ENCODE data around the gene CADPS2. TPM values are rescaled to one million over a fixed set of nuclear protein-coding genes. Genes with fewer than 3 reads are reported as not detected.

Gene CADPS2
- polyA plus RNA-seq, 1 donor (not counting 4 experiments of a cell fraction or from before 2014, with no cell fraction given) = 0.35 TPM

DNA sequence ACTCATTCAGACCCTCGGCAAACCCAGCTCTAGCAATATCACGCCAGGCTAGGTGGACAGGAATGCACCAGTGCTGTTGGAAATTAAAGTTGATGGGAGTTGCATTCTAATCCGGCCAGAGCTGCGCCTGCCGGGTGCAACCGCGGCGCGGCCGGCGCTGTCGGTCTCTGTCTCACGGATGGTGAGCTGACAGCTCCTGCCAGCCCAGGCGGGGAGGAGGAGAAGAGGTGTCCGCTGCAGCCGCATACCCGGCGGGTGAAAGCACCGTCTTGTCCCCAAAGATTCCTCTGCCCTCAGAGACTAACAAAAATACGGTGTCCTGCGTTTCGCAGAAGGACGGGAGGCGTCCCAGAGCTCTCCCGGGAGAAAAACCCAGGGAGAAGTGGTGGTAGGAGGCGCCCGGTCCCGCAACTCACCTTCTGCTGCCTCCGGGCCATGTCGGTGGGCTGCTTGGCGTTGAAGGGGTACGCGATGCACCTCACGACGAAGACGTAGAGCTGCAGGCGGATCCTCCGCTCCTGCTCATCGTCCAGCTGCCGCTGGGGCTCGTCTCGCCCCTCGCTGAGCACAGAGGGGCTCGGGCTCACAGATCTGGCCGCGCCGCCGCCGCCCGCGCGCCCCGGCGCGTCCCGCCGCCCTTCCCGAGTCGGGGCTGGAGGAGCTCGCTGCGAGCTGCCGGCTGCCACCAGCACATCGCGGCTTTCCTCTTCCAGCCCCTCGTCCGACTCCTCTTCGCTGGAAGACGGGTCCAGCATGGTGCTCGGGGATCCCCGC, 490 bp downstream of the CADPS2 start:
- DNase-seq (ENCODE audit: low read depth, low spot score) = no peak
- H3K4me1 ChIP-seq (ENCODE audit: control insufficient read depth, extremely low read depth, insufficient read depth, low read length) = peaks cover 10% of the 10 kb centered on the region

DNA sequence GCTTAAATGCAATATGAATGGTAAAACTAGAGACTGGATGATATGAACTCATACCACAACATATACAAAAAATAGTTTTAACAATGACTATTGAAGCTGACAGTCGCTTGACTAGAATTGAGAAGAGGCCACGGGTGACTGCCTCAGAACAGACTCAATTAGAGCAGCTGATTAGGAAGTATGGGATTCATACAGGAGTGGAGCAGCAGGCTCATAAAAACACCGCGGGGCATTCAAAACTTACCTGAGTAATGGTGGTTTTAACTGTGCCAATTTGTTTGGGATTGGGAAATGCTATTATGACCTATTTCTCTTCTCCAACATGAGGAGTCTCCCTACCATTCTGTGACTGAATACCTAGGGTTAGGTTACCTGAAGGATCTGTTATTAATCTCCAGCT, 2.1 kb downstream of the CADPS2 start:
- Histone ChIP-seq H3K79me2 (ENCODE audit: control insufficient read depth, insufficient read depth, low read length) (no peaks in the 10 kb centered on the region), H3K9ac (ENCODE audit: control insufficient read depth, extremely low read depth, insufficient read depth, low read length) (no peak overlapping the region), H3K4me2 (ENCODE audit: control insufficient read depth, extremely low read depth, insufficient read depth, low read depth, low read length) (no peak overlapping the region), H3K27me3 (ENCODE audit: control insufficient read depth, extremely low read depth, insufficient read depth, low read length) (peaks cover 23% of the 10 kb centered on the region), H4K20me1 (ENCODE audit: control insufficient read depth, extremely low read depth, insufficient read depth, low read length) (no peaks in the 10 kb centered on the region), H3K4me1 (ENCODE audit: control insufficient read depth, extremely low read depth, insufficient read depth, low read length) (peaks cover 10% of the 10 kb centered on the region), H3K9me3 (ENCODE audit: control insufficient read depth, low read depth, low read length) (no peaks in the 10 kb centered on the region), H3K27ac (ENCODE audit: control insufficient read depth, insufficient read depth, low read length) (no peak overlapping the region), H3K4me3 (ENCODE audit: control insufficient read depth in 2 of 3, extremely low read depth in 1 of 3, insufficient read depth in 2 of 3, low read depth in 1 of 3, low read length in 3 of 3) (no peak overlapping the region), H3K9me1 (ENCODE audit: control insufficient read depth, extremely low read depth, insufficient read depth, low read length) (no peaks in the 10 kb centered on the region), H2AFZ (ENCODE audit: control insufficient read depth, low read length) (no peak overlapping the region), H3K36me3 (ENCODE audit: control insufficient read depth in 2 of 2, extremely low read depth in 1 of 2, insufficient read depth in 2 of 2, low read length in 2 of 2) (no peaks in the 10 kb centered on the region)
- TF ChIP-seq, protein P1, sequence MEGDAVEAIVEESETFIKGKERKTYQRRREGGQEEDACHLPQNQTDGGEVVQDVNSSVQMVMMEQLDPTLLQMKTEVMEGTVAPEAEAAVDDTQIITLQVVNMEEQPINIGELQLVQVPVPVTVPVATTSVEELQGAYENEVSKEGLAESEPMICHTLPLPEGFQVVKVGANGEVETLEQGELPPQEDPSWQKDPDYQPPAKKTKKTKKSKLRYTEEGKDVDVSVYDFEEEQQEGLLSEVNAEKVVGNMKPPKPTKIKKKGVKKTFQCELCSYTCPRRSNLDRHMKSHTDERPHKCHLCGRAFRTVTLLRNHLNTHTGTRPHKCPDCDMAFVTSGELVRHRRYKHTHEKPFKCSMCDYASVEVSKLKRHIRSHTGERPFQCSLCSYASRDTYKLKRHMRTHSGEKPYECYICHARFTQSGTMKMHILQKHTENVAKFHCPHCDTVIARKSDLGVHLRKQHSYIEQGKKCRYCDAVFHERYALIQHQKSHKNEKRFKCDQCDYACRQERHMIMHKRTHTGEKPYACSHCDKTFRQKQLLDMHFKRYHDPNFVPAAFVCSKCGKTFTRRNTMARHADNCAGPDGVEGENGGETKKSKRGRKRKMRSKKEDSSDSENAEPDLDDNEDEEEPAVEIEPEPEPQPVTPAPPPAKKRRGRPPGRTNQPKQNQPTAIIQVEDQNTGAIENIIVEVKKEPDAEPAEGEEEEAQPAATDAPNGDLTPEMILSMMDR (optimal IDR thresholded peaks at IDR 0.05 in 1 of 3, IDR thresholded peaks at IDR 0.05 in 1 of 3, conservative IDR thresholded peaks at IDR 0.05 in 1 of 3; ENCODE audit: extremely low read depth in 1 of 3, insufficient read depth in 2 of 3, low read length in 3 of 3) = no peak
- no peak for TF ChIP-seq EZH2 (IDR thresholded peaks at IDR 0.05; ENCODE audit: low read length)
- DNase-seq (ENCODE audit: low read depth, low spot score) = no peak
- FAIRE-seq = no peak
- dilution Hi-C loops (cut with MboI; ENCODE audit: extremely low pct_ligation_motif_present, low sequenced_read_pairs) = no loop called here

More for the DNA sequence above, 490 bp downstream of the CADPS2 start:
- TF ChIP-seq EZH2 (IDR thresholded peaks at IDR 0.05; ENCODE audit: low read length) = peak; percentile 79
- TF ChIP-seq, protein P1 (optimal IDR thresholded peaks at IDR 0.05 in 1 of 3, IDR thresholded peaks at IDR 0.05 in 1 of 3, conservative IDR thresholded peaks at IDR 0.05 in 1 of 3; ENCODE audit: extremely low read depth in 1 of 3, insufficient read depth in 2 of 3, low read length in 3 of 3) = no peak
- Histone ChIP-seq H3K79me2 (ENCODE audit: control insufficient read depth, insufficient read depth, low read length) (no peaks in the 10 kb centered on the region), H2AFZ (ENCODE audit: control insufficient read depth, low read length) (peak overlapping the region; percentile 94), H3K9me1 (ENCODE audit: control insufficient read depth, extremely low read depth, insufficient read depth, low read length) (no peaks in the 10 kb centered on the region), H3K27me3 (ENCODE audit: control insufficient read depth, extremely low read depth, insufficient read depth, low read length) (peaks cover 23% of the 10 kb centered on the region), H3K9me3 (ENCODE audit: control insufficient read depth, low read depth, low read length) (no peaks in the 10 kb centered on the region), H3K9ac (ENCODE audit: control insufficient read depth, extremely low read depth, insufficient read depth, low read length) (peak overlapping the region; percentile 50), H3K4me3 (ENCODE audit: control insufficient read depth in 2 of 3, extremely low read depth in 1 of 3, insufficient read depth in 2 of 3, low read depth in 1 of 3, low read length in 3 of 3) (peak overlapping the region; percentile 45 to 73 (median 66)), H4K20me1 (ENCODE audit: control insufficient read depth, extremely low read depth, insufficient read depth, low read length) (no peaks in the 10 kb centered on the region), H3K4me2 (ENCODE audit: control insufficient read depth, extremely low read depth, insufficient read depth, low read depth, low read length) (peak overlapping the region; percentile 83), H3K27ac (ENCODE audit: control insufficient read depth, insufficient read depth, low read length) (no peak overlapping the region), H3K36me3 (ENCODE audit: control insufficient read depth in 2 of 2, extremely low read depth in 1 of 2, insufficient read depth in 2 of 2, low read length in 2 of 2) (no peaks in the 10 kb centered on the region)
- dilution Hi-C loops (cut with MboI; ENCODE audit: extremely low pct_ligation_motif_present, low sequenced_read_pairs) = no loop called here
- FAIRE-seq = no peak

Measured in keratinocyte (primary cell).